Right kidney (tissue), 1 donor: ENCODE results near the gene CDK14.

ENCODE experiments used
- DNase-seq: peaks from one replicate; pipeline ENCODE4 v3.0.0-alpha.2; 2016

Gene CDK14

DNA sequence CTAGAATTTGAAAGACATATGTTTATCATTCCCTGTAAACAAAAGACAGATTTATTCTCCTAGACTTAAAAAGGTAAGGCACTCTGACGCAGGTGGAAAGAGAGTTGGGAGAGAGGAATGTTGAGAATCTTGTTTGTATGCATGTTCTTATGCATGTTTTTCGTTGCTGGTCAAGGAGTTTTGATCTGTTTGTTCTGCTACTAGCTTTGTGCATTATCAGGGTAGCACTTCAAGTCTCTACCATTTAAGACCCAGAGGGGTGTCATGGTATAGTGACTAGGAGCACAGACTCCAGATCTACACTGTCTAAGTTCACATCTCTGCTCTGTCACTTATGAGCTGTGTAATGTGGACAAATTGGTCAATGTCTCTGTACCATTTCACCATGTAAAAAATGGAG is 467.9 kb downstream of the CDK14 start:
- no peak for DNase-seq

DNA sequence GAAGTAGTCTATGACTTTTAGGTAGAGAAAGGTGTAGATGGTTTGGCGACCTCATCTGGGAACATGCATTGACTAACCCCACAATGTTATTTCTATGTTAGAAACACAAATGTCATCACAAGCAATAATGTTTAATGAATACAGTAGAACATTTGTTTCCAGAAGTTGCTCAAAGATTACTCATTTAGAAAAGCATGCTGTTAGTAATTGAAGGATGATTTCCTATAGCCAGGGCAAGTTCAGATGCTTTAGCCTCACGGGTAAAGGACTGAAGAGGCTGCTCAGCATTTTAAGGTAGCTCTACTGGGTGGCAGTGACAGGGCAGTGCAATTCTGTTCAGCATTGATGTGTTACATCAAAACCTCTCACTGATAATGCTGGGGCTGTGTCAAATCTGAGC is 468.8 kb downstream of the CDK14 start:
- no peak for DNase-seq

DNA sequence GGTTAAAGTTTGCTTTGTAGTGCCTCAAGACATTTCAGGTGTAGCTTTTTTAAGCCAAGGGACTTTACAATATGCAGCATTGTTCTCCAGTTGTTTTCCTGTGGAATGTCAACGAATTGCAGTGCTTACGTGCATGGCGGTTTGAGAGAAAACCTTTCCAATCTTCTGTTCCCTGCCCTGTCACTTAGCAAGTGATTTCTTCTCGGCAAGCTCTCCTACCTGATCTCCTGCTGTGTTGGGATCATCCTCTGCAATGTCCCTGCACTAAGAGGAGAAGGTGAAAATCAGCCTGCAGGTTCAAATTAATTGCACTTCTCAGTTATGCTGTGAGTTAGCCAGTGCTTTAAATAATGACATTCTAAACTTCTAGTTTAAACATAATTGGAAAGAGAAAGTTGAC is 470.5 kb downstream of the CDK14 start:
- no peak for DNase-seq

DNA sequence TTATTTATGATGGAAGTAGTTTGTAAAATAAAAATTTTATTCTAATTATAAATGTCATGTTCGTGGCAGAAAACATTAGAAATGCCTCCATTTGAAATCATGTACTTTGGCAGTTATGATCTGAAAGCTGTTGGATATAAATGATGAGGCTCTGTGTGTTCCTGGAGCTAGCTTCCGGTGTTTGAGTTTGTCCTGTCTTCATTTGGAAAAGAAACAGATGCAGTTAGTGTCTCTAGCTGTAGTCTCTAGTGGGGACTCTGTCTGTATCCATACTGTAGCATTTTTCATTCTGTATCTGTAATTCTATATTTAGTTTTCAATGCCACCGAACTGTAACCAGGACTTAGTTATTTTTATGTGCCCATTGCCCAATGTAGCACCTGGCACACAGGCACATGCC is 471.1 kb downstream of the CDK14 start:
- DNase-seq: no peak

DNA sequence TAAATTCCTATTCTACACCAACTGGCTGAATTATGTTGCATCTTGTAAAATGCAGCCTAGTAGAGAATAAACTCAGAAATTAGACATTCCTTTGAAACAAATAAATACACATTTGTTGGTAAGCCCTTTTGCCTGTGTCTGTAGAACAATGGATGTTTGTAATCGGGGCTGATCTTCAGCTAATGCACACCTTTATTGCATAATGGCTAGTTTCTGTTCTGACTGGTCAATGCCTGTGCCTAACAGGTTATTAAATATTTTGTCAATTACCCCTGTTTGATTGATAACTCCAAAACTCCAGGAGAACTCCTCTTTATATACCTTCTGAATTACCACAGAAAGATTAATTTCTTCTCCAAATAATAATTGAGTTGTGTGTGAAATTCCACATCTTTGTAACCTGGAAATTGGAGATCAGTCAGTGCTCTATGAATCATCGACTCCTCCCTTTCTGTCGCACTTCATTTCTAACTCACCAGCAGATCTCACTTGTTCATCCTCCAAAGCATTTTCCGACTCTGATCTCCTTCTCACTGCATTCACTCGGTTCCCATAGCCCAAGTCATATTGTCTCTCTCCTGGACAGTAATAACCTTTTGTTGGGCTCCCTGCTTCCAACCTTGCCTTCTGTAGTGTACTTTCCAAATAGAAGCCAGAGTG is 472.1 kb downstream of the CDK14 start:
- DNase-seq: no peak

DNA sequence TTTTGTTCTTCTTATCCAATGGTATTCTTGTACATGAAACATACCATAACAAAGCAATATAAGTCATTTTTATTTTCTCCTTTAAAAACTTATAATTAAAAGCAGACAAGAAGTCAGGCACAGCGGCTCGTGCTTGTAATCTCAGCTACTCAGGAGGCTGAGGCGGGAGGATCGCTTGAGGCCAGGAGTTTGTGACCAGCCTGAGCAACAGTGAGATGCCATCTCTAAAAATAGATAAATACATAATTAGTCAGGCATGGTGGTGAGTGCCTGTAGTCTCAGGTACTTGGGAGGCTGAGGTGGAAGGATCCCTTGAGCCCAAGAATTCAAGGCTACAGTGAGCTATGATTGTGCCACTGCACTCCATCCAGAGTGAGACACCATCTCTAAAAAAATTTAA is 473.0 kb downstream of the CDK14 start:
- DNase-seq: no peak

DNA sequence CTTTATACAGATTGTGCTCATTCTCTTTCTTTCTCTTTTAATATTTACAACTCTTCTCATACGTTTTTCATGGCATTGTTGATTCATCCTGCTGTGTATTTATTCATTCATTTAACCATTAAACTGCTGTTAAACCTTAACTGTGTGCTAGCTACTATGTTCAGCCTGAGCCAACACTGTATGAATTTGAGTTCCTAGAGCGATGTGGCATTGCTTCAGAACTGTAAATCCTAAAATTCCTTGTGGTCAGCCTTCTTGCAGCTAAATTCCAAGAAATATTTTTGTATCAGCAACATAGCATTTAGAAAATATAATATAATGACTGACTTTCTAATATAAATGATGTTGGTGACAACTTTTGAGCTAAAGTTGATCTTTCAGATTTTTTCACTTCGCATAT is 483.4 kb downstream of the CDK14 start:
- no peak for DNase-seq

DNA sequence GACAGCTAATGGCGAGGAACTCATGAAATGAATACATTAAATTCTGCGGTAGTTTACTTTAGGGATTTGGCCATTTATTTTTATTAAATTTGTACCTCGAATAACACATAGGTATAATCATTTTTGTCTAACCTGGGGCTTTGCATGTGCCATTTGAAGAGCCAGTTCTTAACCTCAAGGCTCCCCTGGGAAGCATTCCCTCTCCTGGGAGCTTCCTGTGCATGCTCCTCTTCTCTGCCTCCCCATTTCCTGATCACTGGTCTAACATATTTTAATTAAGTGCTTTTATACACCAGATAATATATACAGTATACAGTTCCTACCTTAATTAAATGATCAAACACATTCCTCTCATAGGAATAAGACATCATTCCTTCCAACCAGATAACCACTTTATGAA is 484.2 kb downstream of the CDK14 start:
- no peak for DNase-seq

DNA sequence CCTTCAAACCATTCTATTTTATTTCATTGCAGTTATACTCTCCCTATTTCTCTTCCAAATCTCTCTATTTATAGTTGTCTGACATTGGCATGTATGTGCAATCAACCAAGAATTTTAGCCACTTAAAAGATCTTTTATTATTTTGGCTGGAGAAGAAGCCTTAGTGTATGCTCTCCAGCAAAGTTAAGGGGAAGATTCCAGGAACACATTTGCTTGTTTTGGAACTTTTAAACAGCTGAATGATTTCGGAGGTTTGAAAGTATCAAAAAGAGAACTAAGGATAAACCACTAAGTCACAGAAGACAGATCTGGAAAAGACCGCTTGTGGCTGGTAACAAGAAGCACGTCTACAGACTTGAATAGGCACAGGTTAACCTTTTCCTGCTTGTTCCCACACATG is 485.9 kb downstream of the CDK14 start:
- no peak for DNase-seq

DNA sequence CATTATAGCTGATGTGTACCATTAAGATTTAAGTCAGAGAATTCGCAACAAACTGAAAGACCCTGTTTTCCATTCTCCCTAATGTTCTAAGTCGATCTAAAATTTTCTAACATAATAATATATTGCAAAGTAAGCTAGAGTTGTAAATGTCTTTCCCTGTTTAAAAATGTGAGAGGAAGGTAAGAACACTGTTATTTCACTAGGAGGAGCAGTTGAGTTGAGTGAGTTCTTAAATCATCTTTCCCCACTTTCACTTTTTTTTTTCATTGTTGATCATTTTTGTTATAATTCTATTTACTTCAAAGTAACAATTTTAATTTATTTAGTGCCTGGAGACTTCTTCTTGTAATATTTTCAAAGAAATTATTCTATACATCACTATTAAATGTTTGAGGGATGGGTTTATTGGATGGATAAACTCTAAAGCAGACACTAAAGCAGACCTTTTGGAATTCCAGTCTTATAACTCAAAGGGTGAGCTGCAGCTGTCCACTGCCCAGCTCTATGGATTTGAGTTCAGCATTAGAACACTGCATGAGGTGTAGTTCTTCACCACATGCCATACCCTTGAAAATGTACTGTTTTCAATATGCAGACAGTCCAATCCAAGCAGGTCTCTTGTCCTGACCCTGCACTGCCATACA is 486.9 kb downstream of the CDK14 start:
- DNase-seq: no peak

DNA sequence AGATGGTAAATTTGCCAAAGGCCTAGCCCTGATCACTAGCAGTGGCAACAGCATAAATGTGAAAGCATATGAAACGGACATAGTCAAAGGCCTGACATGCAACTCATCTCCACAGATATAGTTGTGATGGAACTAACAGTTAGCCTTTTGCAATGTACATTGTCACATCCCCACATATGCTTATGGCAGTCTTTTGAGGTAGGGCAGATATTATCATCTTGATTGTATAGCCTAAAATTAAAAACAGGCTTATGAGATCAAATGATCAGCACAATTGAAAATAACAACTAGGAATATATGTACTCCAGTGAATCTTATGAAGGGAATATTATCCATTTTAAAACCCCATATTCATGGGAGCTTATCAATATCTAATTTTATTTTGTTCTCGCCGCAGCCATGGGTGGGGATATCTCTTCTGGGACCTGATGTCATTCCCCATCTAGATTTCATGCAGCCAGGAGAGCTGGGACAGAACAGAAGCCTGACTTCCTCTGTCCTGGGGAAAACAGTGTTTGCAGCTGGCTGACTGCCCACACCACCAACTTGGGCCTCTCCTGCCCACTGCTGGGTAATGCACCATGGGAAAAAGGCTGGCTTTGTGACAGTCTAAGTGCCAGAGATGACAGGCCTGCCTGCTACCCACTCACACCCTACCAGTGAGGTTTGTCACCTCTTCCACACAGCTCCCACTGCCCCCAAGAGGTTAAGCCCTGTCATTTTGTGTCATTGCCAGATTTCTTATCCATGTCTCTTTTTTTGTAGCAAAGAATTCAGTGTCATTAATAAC is 487.9 kb downstream of the CDK14 start:
- no peak for DNase-seq

DNA sequence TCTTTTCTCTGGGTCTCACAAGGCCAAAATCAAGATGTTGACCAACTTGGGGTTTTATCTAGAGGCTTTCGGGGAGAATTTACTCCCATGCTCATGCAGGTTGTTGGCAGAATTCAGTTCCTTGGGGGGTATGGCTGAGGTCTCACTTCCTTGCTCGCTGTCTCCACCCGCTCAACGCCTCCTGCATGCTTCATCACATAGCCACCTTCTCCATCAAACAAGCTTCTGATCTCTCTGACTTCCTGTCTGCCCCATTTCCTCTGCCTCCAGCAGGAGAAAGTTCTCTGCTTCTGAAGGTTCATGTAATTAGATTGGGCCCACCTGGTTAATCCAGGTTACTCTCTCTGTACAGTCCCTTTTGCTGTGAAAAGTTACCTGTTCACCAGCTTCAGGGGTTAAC is 489.1 kb downstream of the CDK14 start:
- no peak for DNase-seq

DNA sequence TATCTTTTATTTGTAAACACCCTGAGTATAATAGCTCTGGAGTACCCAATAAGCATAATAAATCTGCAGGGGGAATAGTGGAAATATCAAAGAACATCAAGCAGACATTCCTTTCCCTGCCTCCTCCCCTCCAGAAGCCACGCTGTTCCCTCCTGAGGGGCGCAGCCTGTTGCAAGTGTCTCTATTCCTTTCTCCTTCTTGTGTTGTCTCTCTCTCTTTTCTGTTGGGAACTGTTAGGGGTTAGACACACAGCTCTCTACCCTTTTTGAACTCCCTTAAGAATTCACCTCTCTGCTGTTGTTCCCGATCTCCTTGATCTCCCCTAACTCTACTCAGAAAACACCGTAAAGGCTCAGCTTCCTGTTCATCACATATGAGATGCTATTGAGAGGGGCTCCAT is 490.1 kb downstream of the CDK14 start:
- no peak for DNase-seq

DNA sequence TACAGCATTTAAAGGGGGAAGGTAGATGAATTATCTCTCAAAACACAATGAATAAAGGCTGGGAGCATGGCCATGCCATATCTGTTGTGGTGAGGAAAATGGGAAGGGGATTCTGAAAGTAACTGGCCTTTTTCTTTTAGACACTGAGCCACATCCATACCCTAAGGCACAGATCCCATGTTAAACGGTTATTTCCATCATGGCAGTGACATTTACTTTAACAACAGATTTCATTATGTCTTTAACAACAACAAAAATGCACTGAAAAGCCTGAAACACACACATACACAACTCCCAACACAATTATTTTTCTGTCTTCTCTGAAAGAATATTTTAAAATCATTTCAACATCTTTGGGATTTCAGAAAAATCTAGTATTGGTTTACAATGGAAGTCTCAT is 492.0 kb downstream of the CDK14 start:
- DNase-seq: no peak

DNA sequence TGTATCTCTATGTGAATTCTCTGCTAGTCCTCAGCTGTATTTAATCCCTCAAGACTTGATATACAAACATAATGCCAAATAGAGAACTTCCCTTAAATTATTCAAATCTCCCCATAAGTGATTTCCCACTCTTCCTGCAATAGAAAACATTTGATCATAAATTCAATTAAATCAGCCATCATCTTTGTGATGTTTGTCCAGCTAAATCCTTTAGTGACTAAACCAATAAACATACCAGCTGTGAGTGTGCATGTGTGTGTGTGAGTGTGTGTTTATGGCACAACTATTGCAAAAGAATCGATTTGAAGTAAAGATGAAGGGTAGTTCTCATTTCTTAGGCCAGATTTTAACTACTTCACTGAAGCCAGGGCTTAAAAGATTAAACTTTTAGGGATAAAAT is 492.6 kb downstream of the CDK14 start:
- DNase-seq: no peak

DNA sequence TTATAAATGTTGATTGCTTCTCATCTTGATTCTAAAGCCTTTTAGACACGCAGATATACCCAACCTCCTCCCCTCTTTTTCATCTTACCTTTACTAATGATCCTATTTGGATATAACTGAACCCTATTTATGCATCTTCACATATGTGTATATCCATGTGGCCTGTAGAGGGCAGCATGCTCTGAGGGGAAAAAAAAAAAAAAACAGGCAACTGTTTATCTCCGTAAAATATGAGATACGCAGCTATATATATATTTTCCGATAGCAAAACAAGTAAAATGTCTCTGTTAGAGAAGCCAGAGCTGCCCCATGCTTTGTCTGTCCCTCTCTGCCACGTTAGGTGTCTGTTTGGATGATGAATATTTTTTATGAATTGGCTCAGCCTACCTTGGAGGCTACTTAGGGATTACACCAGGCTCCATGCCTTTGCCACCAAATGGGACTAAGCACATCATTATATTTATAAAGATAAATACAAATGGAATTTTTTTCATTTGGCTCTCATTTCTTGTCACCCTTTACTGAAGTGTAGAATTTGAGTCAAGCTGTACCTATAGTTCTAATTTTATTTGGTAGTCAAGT is 493.4 kb downstream of the CDK14 start:
- DNase-seq: peak; percentile 41

DNA sequence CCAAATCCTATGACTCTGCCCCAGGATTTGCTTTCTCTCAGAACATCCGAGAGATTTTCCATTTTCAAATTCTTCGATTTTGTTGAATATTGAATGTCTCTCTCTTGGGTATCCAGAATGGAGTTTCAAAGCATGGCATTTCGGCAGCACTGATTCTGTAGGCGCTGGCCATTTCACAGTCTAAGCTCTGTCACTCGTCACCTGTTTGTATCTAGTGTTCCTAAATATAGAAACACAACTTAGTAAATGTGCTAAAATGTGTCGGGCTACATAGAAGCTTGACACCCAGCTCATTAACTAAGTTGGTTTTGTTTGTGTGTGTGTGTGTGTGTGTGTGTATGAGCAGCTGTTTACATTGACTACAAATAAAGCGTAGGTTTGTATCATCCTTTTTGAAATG is 494.6 kb downstream of the CDK14 start:
- no peak for DNase-seq

DNA sequence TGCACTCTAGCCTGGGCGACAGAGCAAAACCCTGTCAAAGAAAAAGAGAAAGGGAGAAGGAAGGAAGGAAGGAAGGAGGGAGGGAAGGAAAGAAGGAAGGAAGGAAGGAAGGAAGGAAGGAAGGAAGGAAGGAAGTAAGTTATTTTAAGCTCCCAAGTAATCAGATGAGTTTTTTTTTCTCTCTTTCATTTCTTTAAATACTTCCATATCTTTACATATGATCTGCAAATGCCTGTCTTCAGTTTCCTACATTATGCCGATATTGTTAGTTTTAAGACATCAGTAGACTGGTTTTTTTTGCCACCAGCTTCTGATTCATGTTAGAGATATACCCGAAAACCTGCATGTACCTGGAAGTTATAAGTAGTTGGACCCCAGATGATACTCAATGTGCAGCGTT is 495.5 kb downstream of the CDK14 start:
- no peak for DNase-seq

DNA sequence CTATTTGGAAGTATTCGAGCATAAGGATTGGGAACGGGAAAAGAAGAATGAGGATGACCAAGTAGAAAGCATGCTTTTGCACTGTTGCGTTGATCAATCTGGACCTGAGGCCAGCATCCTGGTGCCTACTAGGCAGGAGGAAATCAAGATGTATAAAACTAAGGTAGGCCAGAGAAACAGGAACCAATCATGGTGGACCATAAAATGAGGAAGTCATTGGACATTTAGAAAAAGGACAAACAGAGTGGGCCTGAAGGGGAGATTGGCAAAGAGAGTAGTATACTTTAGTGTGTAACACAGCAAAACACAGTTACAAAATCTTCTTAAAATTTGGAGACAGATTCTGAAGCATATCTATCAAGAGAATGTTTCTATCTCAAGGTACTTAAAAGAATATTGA is 497.1 kb downstream of the CDK14 start:
- no peak for DNase-seq

DNA sequence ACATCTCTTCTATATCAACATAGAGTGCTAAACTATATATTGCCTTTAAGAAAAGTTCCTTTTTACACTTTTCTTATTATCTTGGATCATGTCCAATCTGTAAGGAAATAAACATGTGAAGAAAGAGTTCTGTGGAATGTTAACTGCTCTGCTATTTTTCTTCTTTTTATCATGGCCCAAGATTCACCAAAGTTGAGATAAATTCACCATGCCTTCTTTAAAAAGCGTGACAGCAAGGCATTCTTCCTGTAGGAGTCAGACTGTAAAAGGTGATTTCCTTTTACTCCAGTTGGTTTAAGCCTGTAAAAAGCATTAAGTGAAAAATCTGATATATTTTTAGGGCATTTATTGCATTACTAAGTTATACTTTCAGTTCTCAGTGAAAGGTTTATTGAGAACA is 502.4 kb downstream of the CDK14 start:
- no peak for DNase-seq

DNA sequence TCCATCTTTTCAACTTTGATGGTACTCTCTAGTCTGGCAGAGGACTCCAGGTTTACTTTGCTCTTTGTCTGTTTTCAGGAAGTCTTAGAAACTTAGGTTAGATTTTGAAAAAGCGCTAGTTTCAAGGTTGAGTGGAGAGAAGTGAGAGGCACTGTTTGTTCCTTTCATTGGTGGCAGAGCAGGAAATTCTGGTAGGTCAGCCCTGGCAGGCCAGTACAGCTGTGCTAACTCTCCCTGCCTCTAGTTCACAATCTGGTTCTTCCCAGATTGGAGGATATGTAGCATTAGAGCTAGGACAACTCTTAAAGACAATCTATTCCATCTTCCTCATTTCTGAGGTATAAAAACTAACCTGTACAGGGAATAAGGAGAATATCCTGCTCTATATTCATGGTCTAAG is 507.2 kb downstream of the CDK14 start:
- no peak for DNase-seq

DNA sequence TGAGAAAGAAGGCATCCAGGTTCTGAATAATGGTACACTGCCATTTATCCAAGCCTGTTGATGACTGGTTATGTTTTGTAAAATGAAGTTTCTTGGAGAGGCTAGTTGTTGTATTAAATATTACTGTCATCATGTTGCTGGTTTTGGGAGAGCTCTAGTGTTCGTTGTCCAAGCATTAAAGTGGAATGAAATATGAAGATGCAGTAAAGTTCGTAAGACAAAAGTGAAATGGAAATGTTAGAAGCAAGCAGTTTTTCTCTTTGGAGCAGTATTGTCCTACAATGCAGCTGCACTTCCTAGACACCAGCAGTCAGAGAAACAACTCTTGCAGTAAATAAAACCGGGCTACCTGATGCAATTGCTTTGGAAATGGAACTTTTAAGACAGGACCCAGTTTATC is 511.3 kb downstream of the CDK14 start:
- DNase-seq: no peak

DNA sequence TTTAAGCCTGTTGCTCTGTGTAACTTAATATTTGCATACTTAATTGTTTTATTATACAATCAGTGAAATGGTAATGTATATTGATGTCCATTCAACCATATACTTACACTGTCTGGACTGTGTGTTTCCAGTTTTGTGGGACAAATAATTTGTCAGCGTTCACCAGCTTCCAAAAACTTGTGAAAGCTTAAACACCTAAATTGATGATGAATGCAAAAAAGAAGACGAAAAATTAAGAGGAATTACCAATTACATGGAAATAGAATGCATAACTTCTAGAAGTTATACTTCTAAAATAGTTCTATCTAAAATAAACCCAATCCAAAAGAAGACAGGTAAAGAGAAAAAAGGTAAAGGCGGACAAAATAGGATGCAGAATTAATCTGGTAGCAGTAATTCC is 513.1 kb downstream of the CDK14 start:
- no peak for DNase-seq
